Left ventricle myocardium inferior (tissue), 1 donor: Measurements from ENCODE around the gene DLGAP3. TPM values are rescaled to one million over a fixed set of nuclear protein-coding genes. Genes with fewer than 3 reads are reported as not detected.

ENCODE experiments used
- DNase-seq: peaks from one replicate; pipeline ENCODE4 v3.0.0-alpha.2; 2020
- H3K27ac ChIP-seq: fragments of 200-600 bp; replicated peaks from 2 replicates; pipeline ENCODE4 v1.8.0; 2021
- H3K27me3 ChIP-seq: fragments of 200-600 bp; 2 replicates; pipeline ENCODE4 v1.8.0; 2021; ENCODE audit warnings: low read depth
- H3K36me3 ChIP-seq: fragments of 200-600 bp; 2 replicates; pipeline ENCODE4 v1.8.0; 2021
- H3K4me1 ChIP-seq: fragments of 200-600 bp; 2 replicates; pipeline ENCODE4 v1.8.0; 2021
- H3K4me3 ChIP-seq: fragments of 200-600 bp; 2 replicates; pipeline ENCODE4 v1.8.0; 2021; ENCODE audit warnings: mild to moderate bottlenecking, moderate library complexity
- H3K9me3 ChIP-seq: fragments of 200-600 bp; replicated peaks from 2 replicates; pipeline ENCODE4 v1.8.0; 2021
- intact Hi-C: fragments of 100-400 bp; cut with micrococcal nuclease; formaldehyde crosslinking; loops from one replicate; pipeline ENCODE4 v1.11.0; 2022
- total RNA-seq: library from RNA; stranded (reverse); fragmentation: NEBNext Ultra II Directional; extraction: Animal tissue kit (Norgen Biotek cat#: 25700); gene quantifications from one replicate; pipeline ENCODE4 v1.2.1, GENCODE V29; 2021
- TF ChIP-seq, protein P1 (sequence below): fragments of 200-600 bp; IDR thresholded peaks from 2 replicates; pipeline ENCODE4 v1.8.0; 2021; ENCODE audit warnings: antibody characterized with exemption, mild to moderate bottlenecking, borderline replicate concordance
- donor health status: DM: no; HTN: yes; CAD: no; lungs with severe emphysema.

DLGAP3 gene
- total RNA-seq, 1 donor from 2014 or later = 0.05 TPM

DNA sequence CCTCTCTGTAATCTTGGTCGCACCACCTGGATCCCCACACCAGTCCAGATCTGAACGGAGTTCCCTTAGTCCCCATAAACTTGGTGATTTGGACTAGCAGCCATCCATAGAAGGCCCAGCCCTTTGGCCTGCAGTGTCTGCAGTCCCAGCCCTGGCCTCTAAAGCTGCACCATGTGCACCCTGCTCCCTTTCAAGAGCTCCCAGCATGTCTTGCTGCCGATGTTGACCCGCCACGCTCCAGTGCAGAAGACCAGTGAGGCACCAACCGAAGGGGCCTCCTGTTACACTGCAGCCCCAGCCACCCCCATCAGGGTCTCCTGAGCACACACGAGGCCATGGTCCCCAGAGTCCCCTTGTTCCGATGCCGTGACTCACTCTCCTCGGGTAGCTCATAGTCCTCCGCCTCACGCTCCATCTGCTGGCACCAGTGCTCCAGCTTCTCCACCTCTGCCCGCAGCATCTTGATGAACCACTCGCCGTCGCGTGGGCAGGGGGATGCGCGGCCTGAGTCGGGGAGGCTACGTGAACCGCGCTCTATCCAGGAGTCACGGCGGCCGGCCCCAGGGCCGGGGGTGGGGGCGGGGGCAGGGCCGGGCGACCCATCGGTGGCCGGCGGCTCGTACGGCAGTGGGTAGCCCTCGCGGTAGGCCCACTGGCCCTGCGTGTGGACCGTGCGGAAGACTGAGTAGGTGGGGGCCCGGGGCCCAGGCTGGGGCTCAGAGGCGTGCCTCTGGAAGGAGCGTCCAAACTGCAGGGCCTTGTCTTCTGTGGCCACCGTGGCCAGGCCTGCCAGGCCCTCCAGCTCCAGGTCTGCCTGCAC lies 61.0 kb downstream of the DLGAP3 start:
- peaks cover 19% of the 10 kb centered on the region for H3K4me1 ChIP-seq
- TF ChIP-seq, protein P1, sequence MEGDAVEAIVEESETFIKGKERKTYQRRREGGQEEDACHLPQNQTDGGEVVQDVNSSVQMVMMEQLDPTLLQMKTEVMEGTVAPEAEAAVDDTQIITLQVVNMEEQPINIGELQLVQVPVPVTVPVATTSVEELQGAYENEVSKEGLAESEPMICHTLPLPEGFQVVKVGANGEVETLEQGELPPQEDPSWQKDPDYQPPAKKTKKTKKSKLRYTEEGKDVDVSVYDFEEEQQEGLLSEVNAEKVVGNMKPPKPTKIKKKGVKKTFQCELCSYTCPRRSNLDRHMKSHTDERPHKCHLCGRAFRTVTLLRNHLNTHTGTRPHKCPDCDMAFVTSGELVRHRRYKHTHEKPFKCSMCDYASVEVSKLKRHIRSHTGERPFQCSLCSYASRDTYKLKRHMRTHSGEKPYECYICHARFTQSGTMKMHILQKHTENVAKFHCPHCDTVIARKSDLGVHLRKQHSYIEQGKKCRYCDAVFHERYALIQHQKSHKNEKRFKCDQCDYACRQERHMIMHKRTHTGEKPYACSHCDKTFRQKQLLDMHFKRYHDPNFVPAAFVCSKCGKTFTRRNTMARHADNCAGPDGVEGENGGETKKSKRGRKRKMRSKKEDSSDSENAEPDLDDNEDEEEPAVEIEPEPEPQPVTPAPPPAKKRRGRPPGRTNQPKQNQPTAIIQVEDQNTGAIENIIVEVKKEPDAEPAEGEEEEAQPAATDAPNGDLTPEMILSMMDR = no peak
- no peaks in the 10 kb centered on the region for H3K36me3 ChIP-seq
- no peak for DNase-seq
- H3K27me3 ChIP-seq = peaks cover 24% of the 10 kb centered on the region
- no peak overlapping the region for H3K4me3 ChIP-seq
- H3K9me3 ChIP-seq = no peaks in the 10 kb centered on the region
- intact Hi-C loops = no loop called here
- no peak overlapping the region for H3K27ac ChIP-seq

DNA sequence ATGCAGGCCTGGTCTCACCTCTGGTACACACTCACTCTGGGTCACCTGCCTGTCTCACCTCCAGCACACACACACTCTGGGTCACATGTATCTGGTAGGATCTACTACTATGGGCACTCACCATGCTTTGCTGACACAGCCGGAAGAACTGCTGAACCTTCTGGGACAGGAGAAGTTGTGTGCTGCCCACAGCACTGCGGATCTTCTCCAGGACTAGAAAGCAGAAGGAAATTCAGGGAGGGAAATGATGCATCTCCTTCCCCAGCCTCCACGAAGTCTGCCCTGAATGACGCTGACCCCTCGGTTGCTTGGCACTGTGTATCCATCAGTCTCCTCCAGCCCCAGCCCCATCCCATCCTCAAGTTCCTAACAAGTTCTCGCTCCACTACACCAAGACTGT lies 62.0 kb downstream of the DLGAP3 start:
- H3K9me3 ChIP-seq = no peaks in the 10 kb centered on the region
- H3K4me3 ChIP-seq = no peak overlapping the region
- H3K36me3 ChIP-seq = no peaks in the 10 kb centered on the region
- peaks cover 13% of the 10 kb centered on the region for H3K27me3 ChIP-seq
- TF ChIP-seq, protein P1 = no peak
- H3K27ac ChIP-seq = no peak overlapping the region
- intact Hi-C loops = no loop called here
- DNase-seq = no peak
- H3K4me1 ChIP-seq = peaks cover 19% of the 10 kb centered on the region

DNA sequence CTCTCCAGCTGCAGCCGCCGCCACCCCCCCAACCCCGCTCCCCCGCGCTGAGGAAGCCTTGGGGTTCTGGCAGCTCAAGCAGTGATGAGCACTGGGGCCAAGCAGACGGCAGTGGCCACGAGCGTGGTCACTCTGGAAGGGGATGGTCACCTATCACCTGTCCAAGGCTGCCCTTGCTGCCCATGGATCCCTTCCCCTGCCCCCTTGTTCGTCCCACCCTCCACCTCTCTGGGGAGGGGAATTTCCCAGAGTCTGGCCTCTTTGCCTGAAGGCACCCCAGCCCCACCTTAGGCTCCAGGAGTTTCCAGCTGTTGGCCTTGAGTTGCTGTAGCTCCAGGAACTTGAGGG lies 62.7 kb downstream of the DLGAP3 start:
- Histone ChIP-seq H3K27me3 (peaks cover 6% of the 10 kb centered on the region), H3K4me3 (peak overlapping the region; percentile 81), H3K9me3 (no peaks in the 10 kb centered on the region), H3K4me1 (peaks cover 19% of the 10 kb centered on the region), H3K27ac (peak overlapping the region; percentile 87), H3K36me3 (no peaks in the 10 kb centered on the region)
- intact Hi-C loops = no loop called here
- DNase-seq = no peak
- TF ChIP-seq, protein P1 = no peak

DNA sequence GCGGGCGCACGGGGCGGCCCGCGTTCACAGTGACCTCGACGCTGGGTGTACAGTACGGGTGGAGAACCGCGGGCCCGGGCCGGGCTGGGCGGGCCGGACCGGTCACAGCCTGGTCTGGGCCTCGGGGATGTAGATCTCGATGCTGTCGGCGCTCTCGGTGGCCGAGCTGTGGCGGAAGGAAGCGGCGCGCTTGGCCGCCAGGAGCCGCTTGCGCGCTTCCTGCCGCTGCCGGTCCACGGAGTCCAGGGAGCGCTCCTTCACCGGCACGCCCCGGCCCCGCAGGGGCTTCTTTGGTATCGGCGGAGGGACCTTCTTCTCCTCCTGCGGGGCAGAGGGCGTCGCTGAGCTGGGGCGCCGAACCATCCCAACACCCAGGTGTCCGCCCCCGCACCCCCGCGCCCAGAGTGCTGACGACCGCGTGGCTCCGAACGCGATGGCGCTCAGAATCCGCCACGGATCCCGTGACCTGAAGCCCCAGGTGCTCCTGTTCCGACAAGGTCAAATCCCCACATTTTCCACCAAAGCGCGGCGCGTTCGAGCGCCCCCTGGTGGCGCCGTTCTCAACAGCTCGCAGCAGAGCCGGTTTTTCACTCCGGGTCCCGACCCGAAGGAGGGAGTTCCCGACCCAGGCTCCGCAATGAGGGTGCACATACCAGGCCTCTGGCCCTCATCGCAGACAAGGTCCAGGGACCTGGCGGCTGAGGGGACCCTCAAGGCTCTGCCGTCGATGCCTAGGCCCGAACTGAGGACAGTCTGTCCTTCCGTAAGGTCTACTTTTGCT lies 63.3 kb downstream of the DLGAP3 start:
- Histone ChIP-seq H3K27ac (peak overlapping the region; percentile 87), H3K27me3 (peaks cover under 1% of the 10 kb centered on the region), H3K4me1 (peaks cover 19% of the 10 kb centered on the region), H3K4me3 (peak overlapping the region; percentile 81), H3K9me3 (no peaks in the 10 kb centered on the region), H3K36me3 (no peaks in the 10 kb centered on the region)
- TF ChIP-seq, protein P1 = peak; percentile 97
- intact Hi-C loops = no loop called here
- DNase-seq = peak; percentile 88

DNA sequence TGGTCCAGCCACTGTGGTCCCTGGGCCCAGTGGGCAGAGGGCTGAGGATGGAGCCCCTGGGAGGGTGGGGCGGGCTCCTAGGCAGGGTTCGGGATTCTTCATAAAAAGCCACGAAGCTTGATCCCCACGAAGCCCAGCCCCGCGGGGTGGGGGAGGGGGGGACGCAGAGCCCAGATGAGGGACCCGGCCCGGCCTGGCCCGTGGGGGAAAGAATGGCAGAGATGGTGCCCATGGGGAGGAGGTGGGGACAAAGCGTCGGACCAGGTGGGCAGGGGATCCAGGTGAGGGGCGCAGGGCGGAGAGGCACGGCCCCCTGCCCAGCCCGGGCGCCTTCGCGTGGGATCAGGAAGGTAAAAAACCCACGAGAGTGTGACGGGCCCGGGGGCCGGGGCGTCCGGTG lies 63.9 kb downstream of the DLGAP3 start:
- Histone ChIP-seq H3K27ac (peak overlapping the region; percentile 87), H3K4me3 (peak overlapping the region; percentile 81), H3K36me3 (no peaks in the 10 kb centered on the region), H3K9me3 (no peaks in the 10 kb centered on the region), H3K27me3 (no peaks in the 10 kb centered on the region), H3K4me1 (peaks cover 19% of the 10 kb centered on the region)
- TF ChIP-seq, protein P1 = no peak
- intact Hi-C loops = no loop called here
- no peak for DNase-seq
